ENCODE results near the gene B4GAT1. TPM values are rescaled to one million over a fixed set of nuclear protein-coding genes. Genes with fewer than 3 reads are reported as not detected.

The B4GAT1 gene
- total and polyA plus RNA-seq, 9 of the 15 experiments (the other 6 are each of a cell fraction or from before 2014, with no cell fraction given): 0.86 to 9.5 (median 3.8) TPM

DNA sequence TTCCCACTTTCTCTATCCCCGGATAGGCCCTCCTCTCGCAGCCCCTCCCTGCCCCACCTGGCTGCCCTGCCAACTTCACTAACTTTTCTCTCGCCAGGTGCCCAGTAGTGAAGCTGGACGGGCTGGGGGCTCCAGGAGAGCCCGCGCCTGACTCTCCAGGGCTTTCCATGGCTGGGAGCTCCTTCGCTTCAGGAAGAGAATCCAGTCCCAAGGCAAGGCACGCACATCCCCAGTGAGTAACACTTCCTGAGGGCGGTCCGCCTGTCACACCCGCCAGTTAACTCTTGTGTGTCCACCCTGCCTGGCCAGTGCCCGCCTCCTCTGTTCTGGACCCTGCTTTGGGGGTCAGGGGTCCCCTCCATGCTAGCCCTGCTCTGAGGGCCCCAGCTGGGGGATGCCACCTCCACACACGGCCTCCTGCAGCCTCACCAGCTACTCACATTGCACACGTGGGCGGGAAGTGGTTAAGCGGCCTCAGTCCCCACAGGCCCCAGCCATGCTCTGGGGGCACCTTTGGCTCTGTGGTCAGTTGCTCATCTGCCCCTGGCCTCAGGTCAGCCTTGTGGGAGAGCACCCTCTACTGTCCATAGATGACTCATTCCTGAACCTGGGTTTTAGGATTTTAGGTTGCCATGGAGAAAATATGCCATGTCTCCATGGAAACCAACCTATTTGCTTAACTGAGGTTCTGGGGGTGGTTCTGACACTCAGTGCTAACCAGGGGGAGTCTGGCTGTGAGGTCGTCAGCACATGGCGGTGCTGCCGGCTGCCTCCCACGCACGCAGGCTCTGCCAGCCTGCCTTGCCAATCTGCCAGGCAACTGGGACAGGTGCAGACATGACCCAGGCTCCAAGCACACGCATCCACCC, 11.0 kb downstream of the B4GAT1 start, which contains the start of gene RIN1 (continued):
- TF ChIP-seq ZNF518B (CRISPR knock-in tag; IDR thresholded peaks at IDR 0.05) (no peak), ATF1 (CRISPR knock-in tag; IDR thresholded peaks at IDR 0.05) (no peak), ATF1 (tag; IDR thresholded peaks at IDR 0.05) (0 out of 2 replicates have a peak, but pooled peaks have one; percentile 22), HMG20B (CRISPR knock-in tag; IDR thresholded peaks at IDR 0.05) (no peak), ZNF311 (CRISPR knock-in tag; IDR thresholded peaks at IDR 0.05) (no peak), TBP (optimal IDR thresholded peaks at IDR 0.05; ENCODE audit: low read depth, low read length) (no peak), CHD7 (IDR thresholded peaks at IDR 0.05; ENCODE audit: low read depth, low read length) (no peak)
